ENCODE measurements around the gene ADAMTS2.

The ADAMTS2 gene

GRCh38 chr5:179121667-179122111, 223.6 kb downstream of the ADAMTS2 start:
- H3K4me1 ChIP-seq (ENCODE audit: insufficient read depth, low read length, severe bottlenecking): no peaks in the 10 kb centered on the region
- no peaks in the 10 kb centered on the region for H3K9me3 ChIP-seq (ENCODE audit: low read length)
- H4K20me1 ChIP-seq (ENCODE audit: insufficient read depth, low read length): no peaks in the 10 kb centered on the region
- no peak overlapping the region for H3K27ac ChIP-seq (ENCODE audit: low read depth, low read length, poor library complexity, severe bottlenecking)
- no peak overlapping the region for H3K4me2 ChIP-seq (ENCODE audit: low read length)
- H3K36me3 ChIP-seq (ENCODE audit: insufficient read depth, low read length): no peaks in the 10 kb centered on the region
- no peak overlapping the region for H2AFZ ChIP-seq (ENCODE audit: low read length)
- H3K9me2 ChIP-seq (ENCODE audit: low read depth, low read length): no peaks in the 10 kb centered on the region
- H3K4me3 ChIP-seq (ENCODE audit: low read depth, low read length, poor library complexity, severe bottlenecking): no peak overlapping the region
- no peak for TF ChIP-seq EZH2 (IDR thresholded peaks at IDR 0.05; ENCODE audit: borderline replicate concordance, low read length)
- TF ChIP-seq CTCF (IDR thresholded peaks at IDR 0.05; ENCODE audit: low read length): no peak
- H3K27me3 ChIP-seq (ENCODE audit: insufficient read depth, low read length): no peaks in the 10 kb centered on the region
- H3K9ac ChIP-seq (ENCODE audit: low read length): no peak overlapping the region
- H3K79me2 ChIP-seq (ENCODE audit: insufficient read depth, low read length): no peaks in the 10 kb centered on the region
- no peaks in the 10 kb centered on the region for H3F3A ChIP-seq (ENCODE audit: insufficient read depth, low read length)

- Histone ChIP-seq H3K27me3 (ENCODE audit: insufficient read depth, low read length) (no peaks in the 10 kb centered on the region), H3F3A (ENCODE audit: insufficient read depth, low read length) (no peaks in the 10 kb centered on the region)
Measured at GRCh38 chr5:179120951-179121666, 224.2 kb downstream of the ADAMTS2 start.

GRCh38 chr5:179120421-179120861, 224.8 kb downstream of the ADAMTS2 start:
- no peaks in the 10 kb centered on the region for H3K9me3 ChIP-seq (ENCODE audit: low read length)
- H2AFZ ChIP-seq (ENCODE audit: low read length): no peak overlapping the region
- no peak overlapping the region for H3K4me3 ChIP-seq (ENCODE audit: low read depth, low read length, poor library complexity, severe bottlenecking)
- no peak overlapping the region for H3K27ac ChIP-seq (ENCODE audit: low read depth, low read length, poor library complexity, severe bottlenecking)
- H3K4me2 ChIP-seq (ENCODE audit: low read length): no peak overlapping the region
- TF ChIP-seq EZH2 (IDR thresholded peaks at IDR 0.05; ENCODE audit: borderline replicate concordance, low read length): no peak
- no peaks in the 10 kb centered on the region for H4K20me1 ChIP-seq (ENCODE audit: insufficient read depth, low read length)
- no peaks in the 10 kb centered on the region for H3K79me2 ChIP-seq (ENCODE audit: insufficient read depth, low read length)
- H3K36me3 ChIP-seq (ENCODE audit: insufficient read depth, low read length): no peaks in the 10 kb centered on the region
- no peaks in the 10 kb centered on the region for H3F3A ChIP-seq (ENCODE audit: insufficient read depth, low read length)
- H3K9ac ChIP-seq (ENCODE audit: low read length): no peak overlapping the region
- H3K27me3 ChIP-seq (ENCODE audit: insufficient read depth, low read length): no peaks in the 10 kb centered on the region
- no peaks in the 10 kb centered on the region for H3K9me2 ChIP-seq (ENCODE audit: low read depth, low read length)
- H3K4me1 ChIP-seq (ENCODE audit: insufficient read depth, low read length, severe bottlenecking): no peaks in the 10 kb centered on the region

More at GRCh38 chr5:179120951-179121666, 224.2 kb downstream of the ADAMTS2 start:
- Histone ChIP-seq H2AFZ (ENCODE audit: low read length) (no peak overlapping the region), H3K9me3 (ENCODE audit: low read length) (no peaks in the 10 kb centered on the region), H3K4me2 (ENCODE audit: low read length) (no peak overlapping the region), H3K4me1 (ENCODE audit: insufficient read depth, low read length, severe bottlenecking) (no peaks in the 10 kb centered on the region), H3K9ac (ENCODE audit: low read length) (no peak overlapping the region), H3K4me3 (ENCODE audit: low read depth, low read length, poor library complexity, severe bottlenecking) (no peak overlapping the region), H3K27ac (ENCODE audit: low read depth, low read length, poor library complexity, severe bottlenecking) (no peak overlapping the region), H3K36me3 (ENCODE audit: insufficient read depth, low read length) (no peaks in the 10 kb centered on the region), H3K9me2 (ENCODE audit: low read depth, low read length) (no peaks in the 10 kb centered on the region), H3K79me2 (ENCODE audit: insufficient read depth, low read length) (no peaks in the 10 kb centered on the region), H4K20me1 (ENCODE audit: insufficient read depth, low read length) (no peaks in the 10 kb centered on the region)
- TF ChIP-seq CTCF (IDR thresholded peaks at IDR 0.05; ENCODE audit: low read length) (no peak), EZH2 (IDR thresholded peaks at IDR 0.05; ENCODE audit: borderline replicate concordance, low read length) (no peak)

Data from OCI-LY1 (cell line).